ENCODE measurements around the gene KRT71. TPM values are rescaled to one million over a fixed set of nuclear protein-coding genes. Genes with fewer than 3 reads are reported as not detected.
A peak's percentile ranks its signal among the peaks of the same experiment; 100 is the strongest.

Gene KRT71
- total and polyA plus RNA-seq, 2 of the 8 experiments (the other 6 are each of a cell fraction or from before 2014, with no cell fraction given): not detected

- TF ChIP-seq CHD7 (IDR thresholded peaks at IDR 0.05; ENCODE audit: insufficient replicate concordance, low read length) (no peak), USF2 (IDR thresholded peaks at IDR 0.05; ENCODE audit: low read length) (no peak), SP4 (IDR thresholded peaks at IDR 0.05; ENCODE audit: low read length) (no peak), CTCF (IDR thresholded peaks at IDR 0.05; ENCODE audit: control extremely low read depth in 1 of 3, insufficient read depth in 1 of 3, low read depth in 1 of 3, low read length in 3 of 3) (peak in 2 of 3 experiments; percentile 13 to 18; a peak in 2 of 4 replicates), EGR1 (IDR thresholded peaks at IDR 0.05; ENCODE audit: borderline replicate concordance, low read depth, low read length) (no peak), KDM4A (IDR thresholded peaks at IDR 0.05; ENCODE audit: low read depth, low read length, severe bottlenecking) (no peak)
These were observed 33.0 kb upstream of the KRT71 start (continued) for GRCh38 chr12:52585946-52586345.

Measured in H1 (cell line).